A549 (cell line): ENCODE results near the gene MBP.

Experiments used
- EP300 ChIP-seq, 2 experiments: fragments of >200 bp; sonication (Bioruptor Twin); formaldehyde crosslinking; IDR thresholded peaks; 2 replicates in 1 of 2; 3 replicates in 1 of 2; pipeline ENCODE4 v1.6.1; 2016 to 2017
- JUN ChIP-seq, 2 experiments: fragments of >200 bp; sonication (Bioruptor Twin); formaldehyde crosslinking; IDR thresholded peaks; 2 replicates in 1 of 2; 3 replicates in 1 of 2; pipeline ENCODE4 v1.6.1; 2016 to 2017
- JUNB ChIP-seq: fragments of >200 bp; sonication (Bioruptor Twin); formaldehyde crosslinking; IDR thresholded peaks from 2 replicates; pipeline ENCODE4 v1.6.1; 2016
- NR3C1 ChIP-seq: fragments of >200 bp; sonication (Bioruptor Twin); formaldehyde crosslinking; IDR thresholded peaks from 3 replicates; pipeline ENCODE4 v1.6.1; 2017
- PHF8 ChIP-seq: fragments of 200-600 bp; sonication (generic); IDR thresholded peaks from 2 replicates; pipeline ENCODE4 v1.6.1; 2016; ENCODE audit warnings: low read depth, mild to moderate bottlenecking, antibody characterized with exemption, moderate library complexity, borderline replicate concordance
- POLR2A ChIP-seq: IDR thresholded peaks from 2 replicates; pipeline ENCODE4 v1.6.1; 2012; ENCODE audit warnings: mild to moderate bottlenecking, low read length
- POLR2AphosphoS2 ChIP-seq: conservative IDR thresholded peaks from 2 replicates; pipeline ENCODE4 v1.6.1; 2012; ENCODE audit warnings: low read length, improper control_type of control experiment, inconsistent platforms
- TF ChIP-seq, protein P1 (sequence below): fragments of 200-600 bp; sonication (generic); IDR thresholded peaks from 2 replicates; pipeline ENCODE4 v1.6.1; 2016; ENCODE audit warnings: antibody characterized with exemption, mild to moderate bottlenecking, moderate library complexity
- TF ChIP-seq, protein P2 (sequence below): fragments of >200 bp; sonication (Bioruptor Twin); formaldehyde crosslinking; IDR thresholded peaks from 3 replicates; pipeline ENCODE4 v1.6.1; 2016
- TF ChIP-seq, protein P3 (sequence below): fragments of >200 bp; sonication (Bioruptor Twin); formaldehyde crosslinking; IDR thresholded peaks from 3 replicates; pipeline ENCODE4 v1.5.1; 2016

DNA sequence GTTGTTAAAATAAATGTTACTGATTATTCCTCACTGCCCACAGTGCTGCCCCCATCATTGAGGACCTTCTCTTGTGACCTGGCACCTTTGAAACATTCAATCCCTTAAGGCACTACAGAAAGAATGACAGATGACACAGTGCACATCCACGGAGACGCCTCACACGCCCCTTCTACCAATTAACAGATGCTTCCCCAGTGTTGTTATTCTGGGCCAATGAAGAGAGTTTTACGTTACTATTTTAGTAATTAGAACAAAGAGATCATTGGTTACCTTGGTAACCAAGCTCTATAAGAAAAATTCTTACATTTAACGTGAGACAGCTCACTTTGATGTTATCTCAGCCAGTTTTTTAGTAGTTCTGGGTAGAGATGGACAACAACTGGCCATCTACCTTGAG is 158.2 kb downstream of the MBP start:
- TF ChIP-seq, protein P1, sequence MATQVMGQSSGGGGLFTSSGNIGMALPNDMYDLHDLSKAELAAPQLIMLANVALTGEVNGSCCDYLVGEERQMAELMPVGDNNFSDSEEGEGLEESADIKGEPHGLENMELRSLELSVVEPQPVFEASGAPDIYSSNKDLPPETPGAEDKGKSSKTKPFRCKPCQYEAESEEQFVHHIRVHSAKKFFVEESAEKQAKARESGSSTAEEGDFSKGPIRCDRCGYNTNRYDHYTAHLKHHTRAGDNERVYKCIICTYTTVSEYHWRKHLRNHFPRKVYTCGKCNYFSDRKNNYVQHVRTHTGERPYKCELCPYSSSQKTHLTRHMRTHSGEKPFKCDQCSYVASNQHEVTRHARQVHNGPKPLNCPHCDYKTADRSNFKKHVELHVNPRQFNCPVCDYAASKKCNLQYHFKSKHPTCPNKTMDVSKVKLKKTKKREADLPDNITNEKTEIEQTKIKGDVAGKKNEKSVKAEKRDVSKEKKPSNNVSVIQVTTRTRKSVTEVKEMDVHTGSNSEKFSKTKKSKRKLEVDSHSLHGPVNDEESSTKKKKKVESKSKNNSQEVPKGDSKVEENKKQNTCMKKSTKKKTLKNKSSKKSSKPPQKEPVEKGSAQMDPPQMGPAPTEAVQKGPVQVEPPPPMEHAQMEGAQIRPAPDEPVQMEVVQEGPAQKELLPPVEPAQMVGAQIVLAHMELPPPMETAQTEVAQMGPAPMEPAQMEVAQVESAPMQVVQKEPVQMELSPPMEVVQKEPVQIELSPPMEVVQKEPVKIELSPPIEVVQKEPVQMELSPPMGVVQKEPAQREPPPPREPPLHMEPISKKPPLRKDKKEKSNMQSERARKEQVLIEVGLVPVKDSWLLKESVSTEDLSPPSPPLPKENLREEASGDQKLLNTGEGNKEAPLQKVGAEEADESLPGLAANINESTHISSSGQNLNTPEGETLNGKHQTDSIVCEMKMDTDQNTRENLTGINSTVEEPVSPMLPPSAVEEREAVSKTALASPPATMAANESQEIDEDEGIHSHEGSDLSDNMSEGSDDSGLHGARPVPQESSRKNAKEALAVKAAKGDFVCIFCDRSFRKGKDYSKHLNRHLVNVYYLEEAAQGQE, result no peak
- TF ChIP-seq, protein P2, sequence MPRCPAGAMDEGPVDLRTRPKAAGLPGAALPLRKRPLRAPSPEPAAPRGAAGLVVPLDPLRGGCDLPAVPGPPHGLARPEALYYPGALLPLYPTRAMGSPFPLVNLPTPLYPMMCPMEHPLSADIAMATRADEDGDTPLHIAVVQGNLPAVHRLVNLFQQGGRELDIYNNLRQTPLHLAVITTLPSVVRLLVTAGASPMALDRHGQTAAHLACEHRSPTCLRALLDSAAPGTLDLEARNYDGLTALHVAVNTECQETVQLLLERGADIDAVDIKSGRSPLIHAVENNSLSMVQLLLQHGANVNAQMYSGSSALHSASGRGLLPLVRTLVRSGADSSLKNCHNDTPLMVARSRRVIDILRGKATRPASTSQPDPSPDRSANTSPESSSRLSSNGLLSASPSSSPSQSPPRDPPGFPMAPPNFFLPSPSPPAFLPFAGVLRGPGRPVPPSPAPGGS, result no peak
- TF ChIP-seq, protein P3, sequence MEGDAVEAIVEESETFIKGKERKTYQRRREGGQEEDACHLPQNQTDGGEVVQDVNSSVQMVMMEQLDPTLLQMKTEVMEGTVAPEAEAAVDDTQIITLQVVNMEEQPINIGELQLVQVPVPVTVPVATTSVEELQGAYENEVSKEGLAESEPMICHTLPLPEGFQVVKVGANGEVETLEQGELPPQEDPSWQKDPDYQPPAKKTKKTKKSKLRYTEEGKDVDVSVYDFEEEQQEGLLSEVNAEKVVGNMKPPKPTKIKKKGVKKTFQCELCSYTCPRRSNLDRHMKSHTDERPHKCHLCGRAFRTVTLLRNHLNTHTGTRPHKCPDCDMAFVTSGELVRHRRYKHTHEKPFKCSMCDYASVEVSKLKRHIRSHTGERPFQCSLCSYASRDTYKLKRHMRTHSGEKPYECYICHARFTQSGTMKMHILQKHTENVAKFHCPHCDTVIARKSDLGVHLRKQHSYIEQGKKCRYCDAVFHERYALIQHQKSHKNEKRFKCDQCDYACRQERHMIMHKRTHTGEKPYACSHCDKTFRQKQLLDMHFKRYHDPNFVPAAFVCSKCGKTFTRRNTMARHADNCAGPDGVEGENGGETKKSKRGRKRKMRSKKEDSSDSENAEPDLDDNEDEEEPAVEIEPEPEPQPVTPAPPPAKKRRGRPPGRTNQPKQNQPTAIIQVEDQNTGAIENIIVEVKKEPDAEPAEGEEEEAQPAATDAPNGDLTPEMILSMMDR, result no peak
- TF ChIP-seq POLR2A (no peak), EP300 (IDR thresholded peaks at IDR 0.05) (no peak), NR3C1 (no peak), JUNB (no peak), JUN (IDR thresholded peaks at IDR 0.05) (no peak), PHF8 (no peak), POLR2AphosphoS2 (no peak)
